Transverse colon (tissue), 3 donors: Measurements from ENCODE around the gene GNG7.
"Not testable (repeated sequence)": the region's sequence is repeated elsewhere in the genome, so short reads cannot be mapped to it uniquely, and the experiment has no call there.

Experiments
- POLR2A ChIP-seq: fragments of 450-650 bp; IDR thresholded peaks from one replicate; pipeline ENCODE4 v1.6.1; 2016; ENCODE audit warnings: antibody characterized with exemption, mild to moderate bottlenecking, moderate library complexity
- TF ChIP-seq, protein P1 (sequence below), 5 experiments: fragments of 200-600 bp in 3 of 5; fragments of 450-650 bp in 2 of 5; sonication (generic) in 3 of 5; IDR thresholded peaks; 1 replicate in 2 of 5; 2 replicates in 3 of 5; pipeline ENCODE4 v1.5.1; 2016 to 2017; ENCODE audit warnings: antibody characterized with exemption in 5 of 5, inconsistent platforms in 3 of 5, mild to moderate bottlenecking in 2 of 5, moderate library complexity in 1 of 5

DNA sequence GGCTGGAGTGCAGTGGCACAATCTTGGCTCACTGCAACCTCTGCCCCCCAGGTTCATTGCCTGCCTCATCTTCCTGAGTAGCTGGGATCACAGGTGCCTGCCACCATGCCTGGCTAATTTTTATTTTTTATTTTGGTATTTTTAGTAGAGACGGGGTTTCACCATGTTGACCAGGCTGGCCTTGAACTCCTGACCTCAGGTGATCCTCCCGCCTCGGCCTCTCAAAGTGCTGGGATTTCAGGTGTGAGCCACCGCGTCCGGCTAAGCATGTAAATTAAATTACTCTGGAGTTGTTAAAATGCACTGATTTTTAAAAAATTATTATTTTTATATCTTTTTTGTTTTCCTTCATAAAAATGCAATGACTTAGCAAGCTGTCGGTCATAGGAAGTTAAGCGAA lies 195.8 kb downstream of the GNG7 start:
- TF ChIP-seq, protein P1, sequence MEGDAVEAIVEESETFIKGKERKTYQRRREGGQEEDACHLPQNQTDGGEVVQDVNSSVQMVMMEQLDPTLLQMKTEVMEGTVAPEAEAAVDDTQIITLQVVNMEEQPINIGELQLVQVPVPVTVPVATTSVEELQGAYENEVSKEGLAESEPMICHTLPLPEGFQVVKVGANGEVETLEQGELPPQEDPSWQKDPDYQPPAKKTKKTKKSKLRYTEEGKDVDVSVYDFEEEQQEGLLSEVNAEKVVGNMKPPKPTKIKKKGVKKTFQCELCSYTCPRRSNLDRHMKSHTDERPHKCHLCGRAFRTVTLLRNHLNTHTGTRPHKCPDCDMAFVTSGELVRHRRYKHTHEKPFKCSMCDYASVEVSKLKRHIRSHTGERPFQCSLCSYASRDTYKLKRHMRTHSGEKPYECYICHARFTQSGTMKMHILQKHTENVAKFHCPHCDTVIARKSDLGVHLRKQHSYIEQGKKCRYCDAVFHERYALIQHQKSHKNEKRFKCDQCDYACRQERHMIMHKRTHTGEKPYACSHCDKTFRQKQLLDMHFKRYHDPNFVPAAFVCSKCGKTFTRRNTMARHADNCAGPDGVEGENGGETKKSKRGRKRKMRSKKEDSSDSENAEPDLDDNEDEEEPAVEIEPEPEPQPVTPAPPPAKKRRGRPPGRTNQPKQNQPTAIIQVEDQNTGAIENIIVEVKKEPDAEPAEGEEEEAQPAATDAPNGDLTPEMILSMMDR (IDR thresholded peaks at IDR 0.05): not testable (repeated sequence)
- TF ChIP-seq POLR2A: not testable (repeated sequence)
